Breast epithelium (tissue), 4 donors: ENCODE data around the gene SNX4. TPM values are rescaled to one million over a fixed set of nuclear protein-coding genes. Genes with fewer than 3 reads are reported as not detected.
A peak's percentile ranks its signal among the peaks of the same experiment; 100 is the strongest.
"Not testable (repeated sequence)": the region's sequence is repeated elsewhere in the genome, so short reads cannot be mapped to it uniquely, and the experiment has no call there.

Experiments
- DNase-seq, 2 donors: peaks; one replicate each; pipeline ENCODE4 v3.0.0-alpha.2; 2019; ENCODE audit warnings: low spot score in 2 of 2
- H3K27ac ChIP-seq, 2 donors: fragments of 200-600 bp; sonication (generic) in 1 of 2; one replicate each; pipeline ENCODE4 v1.5.1; 2016 to 2019; ENCODE audit warnings: mild to moderate bottlenecking in 1 of 2
- H3K27me3 ChIP-seq, 2 donors: fragments of 200-600 bp; sonication (generic) in 1 of 2; one replicate each; pipeline versions ENCODE4 v1.5.1 to v1.6.0; 2017 to 2019; ENCODE audit warnings: control low read depth in 1 of 2, mild to moderate bottlenecking in 1 of 2
- H3K36me3 ChIP-seq: fragments of 200-600 bp; one replicate; pipeline ENCODE4 v1.5.1; 2019
- H3K4me1 ChIP-seq, 2 donors: fragments of 200-600 bp; sonication (generic); one replicate each; pipeline ENCODE4 v1.5.1; 2016 to 2019; ENCODE audit warnings: control low read depth in 1 of 2
- H3K4me3 ChIP-seq, 3 donors: fragments of 200-600 bp; sonication (generic); 1 replicate in 2 of 3; 2 replicates in 1 of 3; pipeline ENCODE4 v1.5.1; 2016 to 2019; ENCODE audit warnings: mild to moderate bottlenecking in 3 of 3, moderate library complexity in 2 of 3
- H3K9me3 ChIP-seq, 2 donors: fragments of 200-600 bp; sonication (generic) in 1 of 2; one replicate each; pipeline ENCODE4 v1.5.1; 2016 to 2019; ENCODE audit warnings: control low read depth in 1 of 2
- POLR2A ChIP-seq: fragments of 450-650 bp; IDR thresholded peaks from one replicate; pipeline ENCODE4 v1.6.1; 2016; ENCODE audit warnings: antibody characterized with exemption, mild to moderate bottlenecking, moderate library complexity
- POLR2AphosphoS5 ChIP-seq, 3 donors: sonication (generic); formaldehyde crosslinking; IDR thresholded peaks; one replicate each; pipeline ENCODE4 v1.6.1; 2017; ENCODE audit warnings: antibody characterized with exemption in 3 of 3
- intact Hi-C: fragments of 100-400 bp; cut with DNase I; formaldehyde crosslinking; loops from one replicate; pipeline ENCODE4 v1.15.1; 2023; ENCODE audit warnings: low total_unique reads
- total RNA-seq, 3 donors: library from RNA; depleted of rRNA; stranded (reverse); fragments of >200 nt; gene quantifications; one replicate each; pipeline ENCODE4 v1.1.0, GENCODE V29; 2016
- TF ChIP-seq, protein P1 (sequence below), 3 donors: fragments of 450-650 bp; IDR thresholded peaks; one replicate each; pipeline ENCODE4 v1.5.1; 2016 to 2017; ENCODE audit warnings: antibody characterized with exemption in 3 of 3, mild to moderate bottlenecking in 3 of 3, moderate library complexity in 3 of 3

The SNX4 gene
- 10 to 100 TPM; 35.7 to 51.4 (median 50.1) TPM for total RNA-seq

DNA sequence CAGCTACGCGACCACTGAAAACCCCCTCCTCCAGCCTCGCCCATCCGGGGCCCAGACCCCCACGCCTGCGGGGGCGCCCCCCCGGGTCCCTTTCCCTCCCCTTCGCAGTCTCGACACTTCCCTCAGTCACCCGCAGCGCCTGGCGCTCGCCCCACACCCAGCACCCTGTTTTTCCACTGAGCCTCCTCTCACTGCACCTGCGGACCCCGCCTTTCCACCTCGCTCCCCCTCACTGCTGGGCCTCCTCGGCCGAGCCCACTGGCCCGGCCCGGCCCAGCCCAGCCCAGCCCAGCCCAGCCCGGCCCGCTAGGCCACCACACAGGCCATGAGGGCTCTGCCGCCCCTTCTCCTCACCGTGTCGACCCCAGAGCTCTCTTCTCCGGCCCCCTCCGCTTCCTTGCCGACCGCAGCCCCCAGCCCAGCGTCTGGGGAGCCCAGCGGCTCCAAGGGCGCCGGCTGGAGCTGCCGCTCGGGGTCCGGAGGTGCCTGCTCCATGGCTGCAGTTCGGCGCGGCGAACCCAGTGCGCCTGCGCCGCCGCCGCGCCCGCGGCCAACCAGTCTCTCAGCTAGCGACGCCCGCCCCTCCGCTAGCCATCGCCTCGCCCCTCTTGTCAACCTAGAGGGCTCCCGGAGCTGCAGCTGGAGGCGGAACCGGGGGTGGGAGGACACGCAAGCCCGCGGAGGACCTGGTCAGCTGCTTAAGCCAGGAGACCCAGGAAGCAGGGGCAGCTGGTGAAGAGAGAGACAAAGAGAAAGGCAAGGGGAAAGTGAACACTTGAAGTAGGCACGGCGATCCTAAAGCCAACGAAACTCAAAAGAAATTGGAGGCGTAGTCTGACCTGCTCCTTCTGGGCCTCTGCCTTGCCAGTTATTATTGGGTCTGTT is at the start of gene SNX4:
Gene SNX4, minus strand, starts transcription at position 525 of the 885 bp plus-strand sequence. Its CDS starts 30 bp downstream, at position 495.
- Histone ChIP-seq H3K36me3 (no peaks in the 10 kb centered on the region), H3K4me3 (peak within 1 kb of the TSS; percentile 89 to 98 (median 91)), H3K27me3 (no peaks in the 10 kb centered on the region), H3K9me3 (no peaks in the 10 kb centered on the region), H3K4me1 (no peaks in the 10 kb centered on the region), H3K27ac (peak within 1 kb of the TSS; percentile 85 to 90)
- intact Hi-C loops, result no loop called here
- peak; percentile 82 to 87 for DNase-seq
- TF ChIP-seq POLR2A, result peak; percentile 18
- peak in 2 of 3 donors; percentile 20 to 47 for TF ChIP-seq POLR2AphosphoS5 (IDR thresholded peaks at IDR 0.05)
- TF ChIP-seq, protein P1, sequence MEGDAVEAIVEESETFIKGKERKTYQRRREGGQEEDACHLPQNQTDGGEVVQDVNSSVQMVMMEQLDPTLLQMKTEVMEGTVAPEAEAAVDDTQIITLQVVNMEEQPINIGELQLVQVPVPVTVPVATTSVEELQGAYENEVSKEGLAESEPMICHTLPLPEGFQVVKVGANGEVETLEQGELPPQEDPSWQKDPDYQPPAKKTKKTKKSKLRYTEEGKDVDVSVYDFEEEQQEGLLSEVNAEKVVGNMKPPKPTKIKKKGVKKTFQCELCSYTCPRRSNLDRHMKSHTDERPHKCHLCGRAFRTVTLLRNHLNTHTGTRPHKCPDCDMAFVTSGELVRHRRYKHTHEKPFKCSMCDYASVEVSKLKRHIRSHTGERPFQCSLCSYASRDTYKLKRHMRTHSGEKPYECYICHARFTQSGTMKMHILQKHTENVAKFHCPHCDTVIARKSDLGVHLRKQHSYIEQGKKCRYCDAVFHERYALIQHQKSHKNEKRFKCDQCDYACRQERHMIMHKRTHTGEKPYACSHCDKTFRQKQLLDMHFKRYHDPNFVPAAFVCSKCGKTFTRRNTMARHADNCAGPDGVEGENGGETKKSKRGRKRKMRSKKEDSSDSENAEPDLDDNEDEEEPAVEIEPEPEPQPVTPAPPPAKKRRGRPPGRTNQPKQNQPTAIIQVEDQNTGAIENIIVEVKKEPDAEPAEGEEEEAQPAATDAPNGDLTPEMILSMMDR (IDR thresholded peaks at IDR 0.05), result no peak

DNA sequence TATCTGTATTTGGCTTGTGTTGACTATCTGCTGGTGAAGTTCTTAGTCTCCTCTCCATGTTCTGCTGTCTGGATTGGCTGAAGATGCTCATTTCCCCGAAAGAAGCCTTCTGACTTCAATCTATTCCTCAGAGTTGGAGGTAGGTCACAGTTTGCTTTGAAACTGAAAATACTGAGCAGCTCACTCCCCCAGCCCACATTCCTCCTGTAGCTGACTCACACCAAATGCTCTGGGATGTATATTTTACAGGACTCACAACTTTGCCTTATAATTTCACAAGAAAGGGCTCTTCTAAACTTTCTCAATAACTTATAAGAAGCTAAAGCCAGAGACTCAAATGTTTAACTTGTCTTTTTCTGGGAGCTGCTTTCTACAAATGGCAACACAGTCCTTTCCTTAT is 36.3 kb upstream of the SNX4 start:
- H3K36me3 ChIP-seq, result no peaks in the 10 kb centered on the region
- H3K9me3 ChIP-seq, result no peaks in the 10 kb centered on the region
- H3K4me1 ChIP-seq, result no peaks in the 10 kb centered on the region
- H3K27me3 ChIP-seq, result no peaks in the 10 kb centered on the region
- no peak for DNase-seq
- H3K27ac ChIP-seq, result no peak overlapping the region
- intact Hi-C loops, result no loop called here
- H3K4me3 ChIP-seq, result no peak overlapping the region
- TF ChIP-seq POLR2A, result no peak
- TF ChIP-seq, protein P1 (IDR thresholded peaks at IDR 0.05), result no peak
- TF ChIP-seq POLR2AphosphoS5 (IDR thresholded peaks at IDR 0.05), result no peak

DNA sequence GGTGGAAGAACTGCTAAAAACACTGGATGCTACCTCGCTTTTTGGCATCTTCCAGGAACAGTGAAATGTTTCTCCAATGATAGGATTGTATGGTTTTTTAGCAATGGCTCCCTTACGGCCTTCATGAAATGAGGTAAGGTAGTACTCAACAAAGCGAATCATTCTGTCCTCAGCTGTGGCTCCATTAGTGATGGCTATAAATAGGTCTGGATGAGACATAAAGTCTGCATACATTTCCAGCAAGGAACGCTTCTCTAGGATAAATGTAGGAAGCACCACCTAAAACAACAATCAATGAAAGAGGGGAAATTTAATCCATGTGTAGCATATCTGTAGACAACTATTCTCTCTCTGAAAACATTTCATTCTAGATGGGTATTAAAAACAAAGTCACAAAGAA is 32.4 kb upstream of the SNX4 start:
- H3K4me1 ChIP-seq, result no peaks in the 10 kb centered on the region
- no peaks in the 10 kb centered on the region for H3K9me3 ChIP-seq
- no peaks in the 10 kb centered on the region for H3K27me3 ChIP-seq
- TF ChIP-seq POLR2AphosphoS5 (IDR thresholded peaks at IDR 0.05) (no peak), POLR2A (no peak)
- TF ChIP-seq, protein P1 (IDR thresholded peaks at IDR 0.05), result no peak
- intact Hi-C loops, result no loop called here
- no peaks in the 10 kb centered on the region for H3K36me3 ChIP-seq
- H3K4me3 ChIP-seq, result no peak overlapping the region
- H3K27ac ChIP-seq, result no peak overlapping the region
- no peak for DNase-seq

DNA sequence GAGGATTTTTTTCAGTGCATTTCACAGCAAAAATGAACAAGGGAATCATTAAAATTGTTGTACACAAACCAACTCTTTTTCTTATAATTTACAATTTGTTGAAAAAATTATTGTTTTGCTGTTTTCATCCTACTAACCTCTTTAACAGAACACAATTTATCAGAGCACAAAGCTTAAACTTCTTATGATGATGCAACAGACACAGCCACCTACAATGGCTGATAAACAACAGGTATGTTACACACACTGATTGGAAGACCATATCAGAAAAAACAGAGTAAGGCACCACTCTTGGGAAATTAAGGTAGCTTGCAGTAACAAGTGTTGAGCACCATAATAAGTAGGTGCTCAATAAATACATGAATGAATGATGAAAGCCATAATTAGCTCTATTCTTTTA is 8.9 kb upstream of the SNX4 start:
- TF ChIP-seq, protein P1 (IDR thresholded peaks at IDR 0.05), result no peak
- TF ChIP-seq POLR2A (no peak), POLR2AphosphoS5 (IDR thresholded peaks at IDR 0.05) (no peak)
- Histone ChIP-seq H3K27me3 (no peaks in the 10 kb centered on the region), H3K9me3 (no peaks in the 10 kb centered on the region), H3K27ac (no peak overlapping the region), H3K4me1 (no peaks in the 10 kb centered on the region), H3K4me3 (no peak overlapping the region), H3K36me3 (no peaks in the 10 kb centered on the region)
- intact Hi-C loops, result no loop called here
- no peak for DNase-seq

DNA sequence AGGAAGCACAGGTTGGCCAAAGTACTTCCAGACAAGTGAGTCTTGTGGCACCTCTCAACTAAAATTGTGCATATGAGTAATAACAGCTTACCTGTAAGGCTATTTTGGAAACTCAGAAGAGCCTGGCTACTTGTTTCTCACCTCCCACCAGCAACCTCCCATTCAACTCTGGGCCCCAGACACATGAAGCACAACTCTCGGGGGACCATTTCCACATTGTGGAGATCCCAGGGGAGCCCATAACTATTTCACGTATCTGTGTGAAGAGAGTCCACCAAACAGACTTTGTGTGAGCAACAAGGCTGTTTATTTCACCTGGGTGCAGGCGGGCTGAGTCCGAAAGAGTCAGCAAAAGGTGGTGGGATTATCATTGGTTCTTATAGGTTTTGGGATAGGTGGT is 5.2 kb upstream of the SNX4 start:
- Histone ChIP-seq H3K27me3 (no peaks in the 10 kb centered on the region), H3K4me3 (no peak overlapping the region), H3K27ac (no peak overlapping the region), H3K4me1 (no peaks in the 10 kb centered on the region), H3K36me3 (no peaks in the 10 kb centered on the region), H3K9me3 (no peaks in the 10 kb centered on the region)
- intact Hi-C loops, result no loop called here
- TF ChIP-seq POLR2AphosphoS5 (IDR thresholded peaks at IDR 0.05) (no peak), POLR2A (no peak)
- TF ChIP-seq, protein P1 (IDR thresholded peaks at IDR 0.05), result no peak
- no peak for DNase-seq

DNA sequence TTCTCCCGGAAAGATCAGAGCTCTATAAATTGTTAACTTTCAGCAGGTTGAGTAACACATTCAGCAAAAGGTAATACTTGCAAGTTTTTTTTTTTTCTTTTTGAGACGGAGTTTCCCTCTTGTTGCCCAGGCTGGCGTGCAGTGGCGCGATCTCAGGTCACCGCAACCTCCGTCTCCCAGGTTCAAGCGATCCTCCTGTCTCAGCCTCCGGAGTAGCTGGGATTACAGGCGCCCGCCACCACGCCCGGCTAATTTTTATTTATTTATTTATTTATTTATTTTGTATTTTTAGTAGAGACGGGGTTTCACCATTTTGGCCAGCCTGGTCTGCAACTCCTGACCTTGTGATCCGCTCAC is 539 bp upstream of the SNX4 start:
- H3K36me3 ChIP-seq, DNase-seq, H3K27me3 ChIP-seq, H3K4me1 ChIP-seq, intact Hi-C loops, H3K9me3 ChIP-seq: not testable (repeated sequence)
- H3K4me3 ChIP-seq, result peak overlapping the region; percentile 89 to 98 (median 91)
- H3K27ac ChIP-seq, result peak overlapping the region; percentile 85 to 90
